HepG2 (cell line): ENCODE data around the gene GOLGA6C. TPM values are rescaled to one million over a fixed set of nuclear protein-coding genes. Genes with fewer than 3 reads are reported as not detected.
A peak's percentile ranks its signal among the peaks of the same experiment; 100 is the strongest.
"Not testable (repeated sequence)": the region's sequence is repeated elsewhere in the genome, so short reads cannot be mapped to it uniquely, and the experiment has no call there.

Source experiments
- ATAC-seq: fragments of 200-7000 bp; cut with Tn5 transposase; 3 replicates; pipeline ENCODE4 v1.9.1; 2020; ENCODE audit warnings: mild to moderate bottlenecking, moderate library complexity
- BruUV-seq: library from RNA; stranded (reverse); fragments of 400-500 nt; replicated peaks from 2 replicates; lab custom pipeline; 2021; lab: Mats Ljungman, UMichigan
- CTCF ChIA-PET: fragments of 300-600 bp; formaldehyde crosslinking; extraction: SDS; loops from one replicate; lab custom pipeline; 2021; ENCODE audit warnings: low total read pairs, inconsistent platforms, low intra/inter-chr PET ratio; lab: Yijun Ruan, JAX
- POLR2A ChIA-PET: fragments of 350-600 bp; sonication (Branson Sonifier 250); formaldehyde crosslinking; loops from one replicate; lab custom pipeline; 2020; ENCODE audit warnings: antibody characterized with exemption, inconsistent platforms; lab: Yijun Ruan, JAX
- DNase-seq: peaks from one replicate; pipeline ENCODE4 v3.0.0-alpha.2; 2015; ENCODE audit warnings: low spot score
- FAIRE-seq: peaks from 3 replicates; lab custom pipeline; 2011; peaks lifted over from hg19 to GRCh38; lab: Jason Lieb, UNC
- H2AFZ ChIP-seq: one replicate; pipeline ENCODE4 v1.6.1; 2011; ENCODE audit warnings: low read length, inconsistent platforms
- H3K27ac ChIP-seq: fragments of 300-600 bp; 3 replicates; pipeline ENCODE4 v1.8.0; 2011; ENCODE audit warnings: mixed run types, mild to moderate bottlenecking, mixed read lengths, low read length, inconsistent platforms; ENCODE audit not compliant: insufficient read depth; ENCODE audit errors: extremely low read length
- H3K27me3 ChIP-seq, 2 experiments: fragments of 200-600 bp in 1 of 2; 2 replicates in 1 of 2; 3 replicates in 1 of 2; pipeline versions ENCODE4 v1.6.0 to v1.8.0; 2011; ENCODE audit warnings: low read length in 2 of 2, mild to moderate bottlenecking in 2 of 2, moderate library complexity in 2 of 2, inconsistent platforms in 1 of 2; ENCODE audit not compliant: insufficient read depth in 2 of 2, control insufficient read depth in 1 of 2
- H3K36me3 ChIP-seq, 2 experiments: fragments of 200-600 bp in 1 of 2; replicated peaks in 1 of 2; 2 replicates in 1 of 2; 3 replicates in 1 of 2; pipeline versions ENCODE4 v1.5.1 to v1.8.0; 2011; ENCODE audit warnings: low read length in 2 of 2, inconsistent platforms in 1 of 2; ENCODE audit not compliant: insufficient read depth in 2 of 2, control insufficient read depth in 1 of 2
- H3K4me1 ChIP-seq: 2 replicates; pipeline ENCODE4 v1.5.1; 2012; ENCODE audit warnings: low read length, inconsistent platforms; ENCODE audit not compliant: insufficient read depth
- H3K4me2 ChIP-seq: 2 replicates; pipeline ENCODE4 v1.6.0; 2011; ENCODE audit warnings: low read depth, low read length, inconsistent platforms
- H3K4me3 ChIP-seq, 3 experiments: fragments of 200-600 bp in 1 of 3; sonication (generic), shearing (Covaris generic) in 1 of 3; replicated peaks in 1 of 3; 2 replicates each; pipeline ENCODE4 v1.5.1; 2011 to 2016; ENCODE audit warnings: low read length in 3 of 3, inconsistent platforms in 2 of 3, low read depth in 2 of 3, mild to moderate bottlenecking in 2 of 3, control low read depth in 1 of 3, mixed read lengths in 1 of 3; ENCODE audit not compliant: insufficient read depth in 1 of 3
- H3K79me2 ChIP-seq: one replicate; pipeline ENCODE4 v1.6.1; 2011; ENCODE audit warnings: low read length, inconsistent platforms; ENCODE audit not compliant: insufficient read depth
- H3K9ac ChIP-seq: 2 replicates; pipeline ENCODE4 v1.6.0; 2011; ENCODE audit warnings: mild to moderate bottlenecking, low read depth, low read length, inconsistent platforms; ENCODE audit not compliant: insufficient read depth
- H3K9me3 ChIP-seq: 2 replicates; pipeline ENCODE4 v1.5.1; 2012; ENCODE audit warnings: mild to moderate bottlenecking, low read length
- H4K20me1 ChIP-seq: 2 replicates; pipeline ENCODE4 v1.6.0; 2011; ENCODE audit warnings: inconsistent platforms, mild to moderate bottlenecking, low read length, moderate library complexity; ENCODE audit not compliant: insufficient read depth
- WGBS: methylation state at CpG from one replicate; pipeline ENCODE4 v1.1.6; 2017; ENCODE audit warnings: low lambda C conversion rate; 5-methylcytosine and 5-hydroxymethylcytosine counted together
- in situ Hi-C: cut with HindIII; loops from 2 replicates; pipeline ENCODE4 v1.10.0; 2017; ENCODE audit warnings: low pct_unique_long_range_greater_than_20kb; ENCODE audit not compliant: extremely low pct_ligation_motif_present
- intact Hi-C: fragments of 100-400 bp; cut with micrococcal nuclease; formaldehyde crosslinking; loops from one replicate; pipeline ENCODE4 v1.10.0; 2022; ENCODE audit not compliant: unreplicated experiment
- polyA plus RNA-seq, 8 experiments: library from polyadenylated mRNA; depleted of rRNA in 3 of 8; stranded (reverse) in 7 of 8; unstranded in 1 of 8; fragments of >200 nt; fragmentation: Illumina TruSeq in 4 of 8; extraction: Trizol in 4 of 8; gene quantifications; 2 replicates each; pipeline versions ENCODE4 v1.2.1 to v1.2.3, GENCODE V29; 2011 to 2016; ENCODE audit warnings: low read depth in 4 of 8, missing spikeins in 1 of 8, mixed read lengths in 1 of 8; ENCODE audit not compliant: insufficient read depth in 1 of 8
- total RNA-seq, 5 experiments: library from RNA; depleted of rRNA; stranded (reverse); fragments of >200 nt; fragmentation: Illumina TruSeq; extraction: Trizol; gene quantifications; 2 replicates each; pipeline ENCODE4 v1.2.3, GENCODE V29; 2016; ENCODE audit warnings: low read depth in 1 of 5
- TF ChIP-seq, protein P1 (sequence below): sonication (generic); formaldehyde crosslinking; IDR thresholded peaks from 2 replicates; pipeline ENCODE4 v1.4.0; 2020; ENCODE audit warnings: missing genetic modification reagents, mild to moderate bottlenecking, borderline replicate concordance

GOLGA6C gene
- total and polyA plus RNA-seq, 2 of the 13 experiments (the other 11 are each of a cell fraction or from before 2014, with no cell fraction given) = not detected

DNA sequence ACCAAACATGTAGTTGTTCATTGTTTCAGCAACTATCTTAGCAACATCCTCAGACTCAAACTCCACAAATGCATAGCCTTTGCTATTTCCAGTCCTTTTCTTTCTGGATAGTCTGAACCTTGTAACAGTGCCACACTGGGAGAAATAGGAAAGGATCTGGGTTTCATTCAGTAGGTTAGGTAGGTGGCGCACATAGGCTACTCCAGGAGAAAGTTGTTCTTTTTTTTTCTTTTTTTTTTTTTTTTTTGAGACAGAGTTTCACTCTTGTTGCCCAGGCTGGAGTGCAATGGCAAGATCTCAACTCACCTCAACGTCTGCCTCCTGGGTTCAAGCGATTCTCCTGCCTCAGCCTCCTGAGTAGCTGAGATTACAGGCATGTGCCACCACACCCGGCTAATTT, 5.8 kb upstream of the GOLGA6C start:
- H3K27ac ChIP-seq = not testable (repeated sequence)
- 52% methylated on average over 4 of the region's 4 CpGs for WGBS
- TF ChIP-seq, protein P1, sequence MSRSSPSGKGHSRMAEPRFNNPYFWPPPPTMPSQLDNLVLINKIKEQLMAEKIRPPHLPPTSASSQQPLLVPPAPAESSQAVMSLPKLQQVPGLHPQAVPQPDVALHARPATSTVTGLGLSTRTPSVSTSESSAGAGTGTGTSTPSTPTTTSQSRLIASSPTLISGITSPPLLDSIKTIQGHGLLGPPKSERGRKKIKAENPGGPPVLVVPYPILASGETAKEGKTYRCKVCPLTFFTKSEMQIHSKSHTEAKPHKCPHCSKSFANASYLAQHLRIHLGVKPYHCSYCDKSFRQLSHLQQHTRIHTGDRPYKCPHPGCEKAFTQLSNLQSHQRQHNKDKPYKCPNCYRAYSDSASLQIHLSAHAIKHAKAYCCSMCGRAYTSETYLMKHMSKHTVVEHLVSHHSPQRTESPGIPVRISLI (CRISPR knock-in tag) = peak; percentile 82
- TF ChIP-seq, all 625 proteins: peak for 1; not testable (repeated sequence) for 624
- in situ Hi-C loops, H3K4me2 ChIP-seq, ATAC-seq, H3K79me2 ChIP-seq, CTCF ChIA-PET, H4K20me1 ChIP-seq, FAIRE-seq, H3K4me3 ChIP-seq, H3K36me3 ChIP-seq, H3K9me3 ChIP-seq, BruUV-seq, POLR2A ChIA-PET, DNase-seq, H3K9ac ChIP-seq, intact Hi-C loops, H2AFZ ChIP-seq: not testable (repeated sequence)
- peaks cover 29% of the 10 kb centered on the region for H3K4me1 ChIP-seq
- peaks cover 3 to 13% of the 10 kb centered on the region in 2 experiments; a peak in 2 of 5 replicates for H3K27me3 ChIP-seq

DNA sequence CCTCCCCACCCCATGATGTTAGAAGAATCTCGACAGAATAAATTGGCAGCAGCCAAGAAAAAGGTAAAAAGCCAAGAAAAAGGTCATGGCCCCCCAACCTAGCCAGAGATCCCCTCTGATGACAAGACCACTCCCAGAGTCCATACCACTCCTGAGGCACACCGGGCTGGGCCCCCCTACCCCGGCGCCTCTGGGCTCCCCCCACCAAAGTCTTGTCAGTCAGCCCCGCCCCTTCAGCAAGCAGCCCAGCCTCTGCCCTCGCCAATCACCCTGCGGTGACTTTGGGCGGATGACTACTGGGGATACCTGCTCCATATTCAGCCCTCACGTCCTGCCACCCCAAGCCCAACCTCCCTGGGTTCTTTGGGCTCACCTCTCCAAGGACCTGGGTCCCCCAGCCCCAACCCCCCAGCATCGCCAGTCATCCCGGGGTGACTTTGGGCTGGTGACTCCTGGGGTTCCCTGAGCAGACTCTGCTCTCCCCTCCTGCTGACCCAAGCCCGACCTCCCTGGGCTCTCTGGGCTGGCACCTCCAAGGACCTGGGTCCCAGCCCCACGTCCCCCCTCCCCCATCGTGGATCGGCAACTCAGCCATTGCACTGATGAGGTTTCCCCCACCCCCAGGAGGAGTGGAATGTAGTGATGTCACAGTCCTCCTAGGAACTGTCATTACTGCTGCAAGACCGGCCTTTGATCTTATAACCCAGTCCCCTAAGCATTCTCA, 648 bp downstream of the GOLGA6C start:
- H3K27me3 ChIP-seq, CTCF ChIA-PET, FAIRE-seq, H3K4me1 ChIP-seq, H3K36me3 ChIP-seq, DNase-seq, in situ Hi-C loops, H4K20me1 ChIP-seq, H3K9ac ChIP-seq, H3K79me2 ChIP-seq, H3K4me3 ChIP-seq, ATAC-seq, H3K9me3 ChIP-seq, H3K27ac ChIP-seq, H2AFZ ChIP-seq, BruUV-seq, POLR2A ChIA-PET, H3K4me2 ChIP-seq, intact Hi-C loops: not testable (repeated sequence)
- 41% methylated on average over 4 of the region's 16 CpGs for WGBS

DNA sequence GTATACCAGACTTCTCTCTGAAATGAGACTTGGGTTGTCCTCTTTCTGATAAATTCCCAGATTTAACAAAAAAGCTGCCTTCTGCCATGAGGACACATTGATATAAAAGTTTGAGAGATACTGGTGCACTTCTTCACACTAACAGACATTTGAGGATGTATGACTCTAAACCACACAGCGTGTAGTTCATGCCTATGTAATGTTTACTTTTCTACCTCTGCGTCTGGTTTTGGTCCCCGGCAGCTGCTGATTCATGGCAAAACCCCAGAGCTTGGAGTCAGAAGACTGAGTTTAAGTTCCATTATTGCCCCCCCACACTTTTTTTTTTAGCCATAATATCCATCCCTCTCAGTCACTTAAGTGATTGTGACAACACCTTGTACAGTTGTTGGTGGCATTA, 1.7 kb downstream of the GOLGA6C start:
- BruUV-seq, H3K79me2 ChIP-seq, POLR2A ChIA-PET, H3K27me3 ChIP-seq, FAIRE-seq, H3K36me3 ChIP-seq, H3K4me1 ChIP-seq, in situ Hi-C loops, H3K27ac ChIP-seq, H3K9ac ChIP-seq, intact Hi-C loops, H2AFZ ChIP-seq, H3K9me3 ChIP-seq, ATAC-seq, H3K4me2 ChIP-seq, H4K20me1 ChIP-seq, DNase-seq, H3K4me3 ChIP-seq, CTCF ChIA-PET: not testable (repeated sequence)
- WGBS = no CpG with 5 or more reads among the region's 3 CpGs

DNA sequence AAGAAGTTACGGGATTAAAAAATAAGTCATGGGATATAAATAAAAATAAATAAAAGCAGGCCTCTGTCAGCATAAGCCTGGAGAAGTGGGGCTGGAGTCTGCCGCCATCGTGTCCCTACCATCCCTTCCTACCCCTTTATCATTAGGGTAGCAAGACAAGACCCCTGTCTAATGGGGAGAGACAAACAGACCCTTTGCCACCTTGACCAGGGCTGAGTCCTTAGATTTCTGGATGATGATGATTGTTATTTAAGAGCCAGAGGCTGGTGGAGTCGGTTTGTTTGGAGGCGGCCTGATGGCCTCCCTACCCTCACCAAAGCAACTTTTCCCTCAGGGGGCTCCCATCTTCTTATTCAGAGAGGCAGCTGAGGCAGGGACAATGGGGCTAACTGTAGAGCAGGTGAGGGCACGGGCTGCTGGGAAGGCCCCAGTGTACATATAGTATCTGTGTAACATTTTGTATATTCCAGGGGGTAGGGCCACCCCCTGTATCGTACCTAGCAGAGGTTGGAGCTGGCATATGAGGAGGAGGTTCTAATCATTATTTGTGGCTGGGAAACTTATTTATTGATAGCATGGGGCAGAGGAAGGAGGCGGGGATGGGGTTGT, 15.7 kb downstream of the GOLGA6C start:
- H3K36me3 ChIP-seq, BruUV-seq, intact Hi-C loops, CTCF ChIA-PET, in situ Hi-C loops, H3K27ac ChIP-seq, H3K4me1 ChIP-seq, H3K4me2 ChIP-seq, H2AFZ ChIP-seq, DNase-seq, H3K27me3 ChIP-seq, FAIRE-seq, H3K4me3 ChIP-seq, POLR2A ChIA-PET, H3K9ac ChIP-seq, H3K9me3 ChIP-seq, ATAC-seq, H3K79me2 ChIP-seq, H4K20me1 ChIP-seq: not testable (repeated sequence)
- WGBS = 59% methylated on average over 3 of the region's 8 CpGs
